T-helper 17 cell (primary cell): ENCODE measurements around the gene VAV3. TPM values are rescaled to one million over a fixed set of nuclear protein-coding genes. Genes with fewer than 3 reads are reported as not detected.
"Not testable (repeated sequence)": the region's sequence is repeated elsewhere in the genome, so short reads cannot be mapped to it uniquely, and the experiment has no call there.

Experiments
- ATAC-seq: fragments of 150-1000 bp; cut with Tn5 transposase; 2 replicates; pipeline ENCODE4 v1.10.0; 2021; ENCODE audit warnings: mild to moderate bottlenecking, moderate library complexity
- DNase-seq, 3 donors: peaks; one replicate each; pipeline versions ENCODE4 v3.0.0 to v3.0.0-alpha.2; 2020 to 2021
- H3K9me3 ChIP-seq: one replicate; pipeline ENCODE4 v1.7.0; 2013; ENCODE audit warnings: low read length, mild to moderate bottlenecking; ENCODE audit not compliant: control insufficient read depth, poor library complexity, severe bottlenecking
- H3K27ac Mint-ChIP-seq: one replicate; pipeline ENCODE4 v1.8.0; 2022; ENCODE audit warnings: mild to moderate bottlenecking, moderate library complexity, mixed read lengths
- H3K27me3 Mint-ChIP-seq: one replicate; pipeline ENCODE4 v1.8.0; 2022; ENCODE audit warnings: mixed read lengths
- H3K36me3 Mint-ChIP-seq: one replicate; pipeline ENCODE4 v1.8.0; 2022; ENCODE audit warnings: low read depth, mixed read lengths
- H3K4me1 Mint-ChIP-seq: one replicate; pipeline ENCODE4 v1.8.0; 2022; ENCODE audit warnings: mild to moderate bottlenecking, mixed read lengths
- H3K4me3 Mint-ChIP-seq: one replicate; pipeline ENCODE4 v1.8.0; 2022; ENCODE audit warnings: mild to moderate bottlenecking, moderate library complexity, mixed read lengths
- total RNA-seq, 4 donors: library from RNA in 2 of 4; stranded (reverse) in 2 of 4; gene quantifications; one replicate each; pipeline ENCODE4 v1.2.3 and lab custom pipeline; 2022 to 2026

Gene VAV3
- total RNA-seq, 2 donors from 2014 or later, result 10.6 to 11.0 TPM

- Mint-ChIP-seq H3K4me1 (peaks cover 6% of the 10 kb centered on the region), H3K4me3 (no peak overlapping the region), H3K27ac (peak overlapping the region; percentile 69), H3K27me3 (no peaks in the 10 kb centered on the region), H3K36me3 (peaks cover 4% of the 10 kb centered on the region)
- ATAC-seq (no peak), DNase-seq (no peak)
- H3K9me3 ChIP-seq, result no peaks in the 10 kb centered on the region
These were observed 101.6 kb downstream of the VAV3 start for GRCh38 chr1:107863342-107863741.

GRCh38 chr1:107862064-107862463 is 102.9 kb downstream of the VAV3 start:
- Mint-ChIP-seq H3K4me1 (peaks cover 5% of the 10 kb centered on the region), H3K27me3 (no peaks in the 10 kb centered on the region), H3K4me3 (no peak overlapping the region), H3K36me3 (peaks cover 4% of the 10 kb centered on the region), H3K27ac (no peak overlapping the region)
- no peak for ATAC-seq
- H3K9me3 ChIP-seq, result no peaks in the 10 kb centered on the region
- DNase-seq, result no peak

- Mint-ChIP-seq H3K27me3 (no peaks in the 10 kb centered on the region), H3K4me3 (no peak overlapping the region), H3K36me3 (peaks cover 4% of the 10 kb centered on the region), H3K27ac (no peak overlapping the region), H3K4me1 (no peaks in the 10 kb centered on the region)
- DNase-seq (no peak), ATAC-seq (no peak)
- H3K9me3 ChIP-seq, result no peaks in the 10 kb centered on the region
These were observed 106.7 kb downstream of the VAV3 start for GRCh38 chr1:107858323-107858722.

GRCh38 chr1:107851418-107851817 is 113.6 kb downstream of the VAV3 start:
- no peaks in the 10 kb centered on the region for H3K4me1 Mint-ChIP-seq
- H3K36me3 Mint-ChIP-seq, result no peaks in the 10 kb centered on the region
- H3K9me3 ChIP-seq, result no peaks in the 10 kb centered on the region
- ATAC-seq (no peak), DNase-seq (no peak)
- no peak overlapping the region for H3K4me3 Mint-ChIP-seq
- H3K27ac Mint-ChIP-seq, result no peak overlapping the region
- no peaks in the 10 kb centered on the region for H3K27me3 Mint-ChIP-seq

GRCh38 chr1:107844541-107845194 is 120.3 kb downstream of the VAV3 start:
- peak overlapping the region; percentile 62 for H3K4me3 Mint-ChIP-seq
- H3K36me3 Mint-ChIP-seq, DNase-seq, H3K27me3 Mint-ChIP-seq, H3K9me3 ChIP-seq: not testable (repeated sequence)
- peaks cover 24% of the 10 kb centered on the region for H3K4me1 Mint-ChIP-seq
- ATAC-seq, result peak; percentile 27
- H3K27ac Mint-ChIP-seq, result peak overlapping the region; percentile 41

- Mint-ChIP-seq H3K36me3 (peaks cover 5% of the 10 kb centered on the region), H3K4me1 (peaks cover 26% of the 10 kb centered on the region), H3K4me3 (peak overlapping the region; percentile 62), H3K27ac (peak overlapping the region; percentile 41), H3K27me3 (no peaks in the 10 kb centered on the region)
- ATAC-seq (peak; percentile 21), DNase-seq (no peak)
- H3K9me3 ChIP-seq, result no peaks in the 10 kb centered on the region
These were observed 121.0 kb downstream of the VAV3 start for GRCh38 chr1:107843989-107844388.

- Mint-ChIP-seq H3K36me3 (peaks cover 7% of the 10 kb centered on the region), H3K27me3 (no peaks in the 10 kb centered on the region), H3K27ac (no peak overlapping the region), H3K4me3 (peak overlapping the region; percentile 2), H3K4me1 (peaks cover 29% of the 10 kb centered on the region)
- peak; percentile 27 for ATAC-seq
- DNase-seq, result no peak
- no peaks in the 10 kb centered on the region for H3K9me3 ChIP-seq
These were observed 122.7 kb downstream of the VAV3 start for GRCh38 chr1:107842241-107842640.

GRCh38 chr1:107840725-107841124 is 124.3 kb downstream of the VAV3 start:
- no peak for DNase-seq
- H3K36me3 Mint-ChIP-seq, result peaks cover 6% of the 10 kb centered on the region
- peak overlapping the region; percentile 64 for H3K4me3 Mint-ChIP-seq
- no peaks in the 10 kb centered on the region for H3K27me3 Mint-ChIP-seq
- H3K9me3 ChIP-seq, result no peaks in the 10 kb centered on the region
- no peak for ATAC-seq
- no peak overlapping the region for H3K27ac Mint-ChIP-seq
- peaks cover 36% of the 10 kb centered on the region for H3K4me1 Mint-ChIP-seq

- Mint-ChIP-seq H3K4me1 (peaks cover 31% of the 10 kb centered on the region), H3K27me3 (no peaks in the 10 kb centered on the region), H3K27ac (no peak overlapping the region), H3K36me3 (peaks cover 2% of the 10 kb centered on the region), H3K4me3 (no peak overlapping the region)
- DNase-seq (no peak), ATAC-seq (no peak)
- no peaks in the 10 kb centered on the region for H3K9me3 ChIP-seq
These were observed 126.9 kb downstream of the VAV3 start for GRCh38 chr1:107838056-107838455.

GRCh38 chr1:107835151-107835670 is 129.8 kb downstream of the VAV3 start:
- H3K4me1 Mint-ChIP-seq, result peaks cover 27% of the 10 kb centered on the region
- DNase-seq (no peak), ATAC-seq (no peak)
- peaks cover 4% of the 10 kb centered on the region for H3K36me3 Mint-ChIP-seq
- H3K4me3 Mint-ChIP-seq, result no peak overlapping the region
- H3K27ac Mint-ChIP-seq, result no peak overlapping the region
- H3K27me3 Mint-ChIP-seq, result no peaks in the 10 kb centered on the region
- H3K9me3 ChIP-seq, result no peaks in the 10 kb centered on the region

- no peak for DNase-seq
These were observed 131.9 kb downstream of the VAV3 start for GRCh38 chr1:107833061-107833460.

GRCh38 chr1:107831921-107832320 is 133.1 kb downstream of the VAV3 start:
- peaks cover 38% of the 10 kb centered on the region for H3K4me1 Mint-ChIP-seq

More at GRCh38 chr1:107833061-107833460, 131.9 kb downstream of the VAV3 start:
- peaks cover 2% of the 10 kb centered on the region for H3K36me3 Mint-ChIP-seq
- H3K27ac Mint-ChIP-seq, result no peak overlapping the region
- H3K9me3 ChIP-seq, result no peaks in the 10 kb centered on the region
- H3K4me1 Mint-ChIP-seq, result peaks cover 34% of the 10 kb centered on the region
- ATAC-seq, result no peak
- no peaks in the 10 kb centered on the region for H3K27me3 Mint-ChIP-seq
- no peak overlapping the region for H3K4me3 Mint-ChIP-seq

GRCh38 chr1:107830526-107830925 is 134.5 kb downstream of the VAV3 start:
- Mint-ChIP-seq H3K4me1 (peaks cover 33% of the 10 kb centered on the region), H3K27ac (no peak overlapping the region), H3K27me3 (no peaks in the 10 kb centered on the region), H3K36me3 (peaks cover 2% of the 10 kb centered on the region), H3K4me3 (no peak overlapping the region)
- DNase-seq (no peak), ATAC-seq (no peak)
- H3K9me3 ChIP-seq, result no peaks in the 10 kb centered on the region

More at GRCh38 chr1:107831921-107832320, 133.1 kb downstream of the VAV3 start:
- DNase-seq (no peak), ATAC-seq (no peak)
- Mint-ChIP-seq H3K27ac (no peak overlapping the region), H3K4me3 (no peak overlapping the region), H3K36me3 (peaks cover 2% of the 10 kb centered on the region), H3K27me3 (no peaks in the 10 kb centered on the region)
- H3K9me3 ChIP-seq, result no peaks in the 10 kb centered on the region

- Mint-ChIP-seq H3K27ac (no peak overlapping the region), H3K4me1 (peaks cover 33% of the 10 kb centered on the region), H3K4me3 (no peak overlapping the region), H3K36me3 (peaks cover 2% of the 10 kb centered on the region), H3K27me3 (no peaks in the 10 kb centered on the region)
- ATAC-seq (no peak), DNase-seq (no peak)
- no peaks in the 10 kb centered on the region for H3K9me3 ChIP-seq
These were observed 134.9 kb downstream of the VAV3 start for GRCh38 chr1:107830075-107830474.
